IgD-negative memory B cell (primary cell): ENCODE data around the gene TMEM229B. TPM values are rescaled to one million over a fixed set of nuclear protein-coding genes. Genes with fewer than 3 reads are reported as not detected.

Source experiments
- polyA plus RNA-seq: library from polyadenylated mRNA; unstranded; fragments of 300-500 nt; fragmentation: Illumina TruSeq; gene quantifications from one replicate; pipeline ENCODE4 v1.2.3, GENCODE V29; 2021

TMEM229B gene
- polyA plus RNA-seq, 1 donor from 2014 or later = 7.0 TPM

Other genes with a start within 250 kb of the TMEM229B start
- gene PALS1, start 247.3 kb downstream of the TMEM229B start, polyA plus RNA-seq = 2.4 TPM
- 38.1 TPM for gene ATP6V1D, start 128.9 kb downstream of the TMEM229B start, polyA plus RNA-seq
- 124 TPM for gene EIF2S1, start 128.4 kb downstream of the TMEM229B start, polyA plus RNA-seq
- gene PLEK2, start 76.6 kb downstream of the TMEM229B start, polyA plus RNA-seq = not detected
- gene PLEKHH1, start 44.6 kb upstream of the TMEM229B start, polyA plus RNA-seq = not detected
- gene PIGH, start 111.5 kb upstream of the TMEM229B start, polyA plus RNA-seq = 46.6 TPM
- gene ARG2, start 131.2 kb upstream of the TMEM229B start, polyA plus RNA-seq = 1.8 TPM
- gene VTI1B, start 185.9 kb upstream of the TMEM229B start, polyA plus RNA-seq = 84.8 TPM
- 58.5 TPM for gene RDH11, start 207.0 kb upstream of the TMEM229B start, polyA plus RNA-seq
- gene RDH12, start 213.2 kb upstream of the TMEM229B start, polyA plus RNA-seq = 0.11 TPM